ENCODE measurements around the gene PROM1. TPM values are rescaled to one million over a fixed set of nuclear protein-coding genes. Genes with fewer than 3 reads are reported as not detected.

Gene PROM1
- total RNA-seq, 2 experiments from 2014 or later = not detected

GRCh38 chr4:16089156-16089555, 5.3 kb upstream of the PROM1 start:
- Histone ChIP-seq H3K4me1 (ENCODE audit: insufficient read depth, low read length, poor library complexity, severe bottlenecking) (no peaks in the 10 kb centered on the region), H3K36me3 (ENCODE audit: insufficient read depth, low read length) (no peaks in the 10 kb centered on the region), H3K79me2 (ENCODE audit: insufficient read depth, low read depth, low read length) (no peaks in the 10 kb centered on the region), H3K9me2 (ENCODE audit: insufficient read depth, low read length) (no peaks in the 10 kb centered on the region), H4K20me1 (ENCODE audit: insufficient read depth, low read length) (no peaks in the 10 kb centered on the region), H3K27ac (ENCODE audit: low read depth, low read length, poor library complexity, severe bottlenecking) (no peak overlapping the region), H3K4me2 (ENCODE audit: low read length) (no peak overlapping the region), H3K4me3 (ENCODE audit: low read depth, low read length, poor library complexity, severe bottlenecking) (no peak overlapping the region), H3K9me3 (ENCODE audit: low read length) (no peaks in the 10 kb centered on the region), H2AFZ (ENCODE audit: low read length) (no peak overlapping the region)
- intact Hi-C loops (cut with micrococcal nuclease; ENCODE audit: unreplicated experiment) = no loop called here
- TF ChIP-seq EZH2phosphoT487 (IDR thresholded peaks at IDR 0.05; ENCODE audit: borderline replicate concordance, low read depth, low read length) (no peak), CTCF (conservative IDR thresholded peaks at IDR 0.05; ENCODE audit: low read length) (no peak)
- POLR2A ChIA-PET = interaction anchor here (0.6 kb wide), 1 partner anchor 966 kb away, joined by 3 read pairs; no protein-coding TSS in a partner anchor
- no TSS peak for BruUV-seq (replicated peaks)
- no peak for DNase-seq (ENCODE audit: low spot score)
- CTCF ChIA-PET (ENCODE audit: unreplicated experiment) = no interaction called here

GRCh38 chr4:16088601-16089000, 4.8 kb upstream of the PROM1 start:
- Histone ChIP-seq H3K36me3 (ENCODE audit: insufficient read depth, low read length) (no peaks in the 10 kb centered on the region), H3K9me3 (ENCODE audit: low read length) (no peaks in the 10 kb centered on the region), H3K27ac (ENCODE audit: low read depth, low read length, poor library complexity, severe bottlenecking) (no peak overlapping the region), H3K4me3 (ENCODE audit: low read depth, low read length, poor library complexity, severe bottlenecking) (no peak overlapping the region), H3K4me1 (ENCODE audit: insufficient read depth, low read length, poor library complexity, severe bottlenecking) (no peaks in the 10 kb centered on the region), H4K20me1 (ENCODE audit: insufficient read depth, low read length) (no peaks in the 10 kb centered on the region), H3K9me2 (ENCODE audit: insufficient read depth, low read length) (no peaks in the 10 kb centered on the region), H2AFZ (ENCODE audit: low read length) (no peak overlapping the region), H3K79me2 (ENCODE audit: insufficient read depth, low read depth, low read length) (no peaks in the 10 kb centered on the region), H3K4me2 (ENCODE audit: low read length) (no peak overlapping the region)
- no TSS peak for BruUV-seq (replicated peaks)
- TF ChIP-seq CTCF (conservative IDR thresholded peaks at IDR 0.05; ENCODE audit: low read length) (no peak), EZH2phosphoT487 (IDR thresholded peaks at IDR 0.05; ENCODE audit: borderline replicate concordance, low read depth, low read length) (no peak)
- CTCF ChIA-PET (ENCODE audit: unreplicated experiment) = no interaction called here
- intact Hi-C loops (cut with micrococcal nuclease; ENCODE audit: unreplicated experiment) = no loop called here
- POLR2A ChIA-PET = interaction anchor here (0.6 to 0.9 kb wide), 2 partner anchors 45 to 965 kb away, joined by 3 read pairs; no protein-coding TSS in a partner anchor
- no peak for DNase-seq (ENCODE audit: low spot score)

GRCh38 chr4:16085822-16086221, 2.0 kb upstream of the PROM1 start:
- Histone ChIP-seq H3K79me2 (ENCODE audit: insufficient read depth, low read depth, low read length) (no peaks in the 10 kb centered on the region), H3K9me3 (ENCODE audit: low read length) (no peaks in the 10 kb centered on the region), H3K4me1 (ENCODE audit: insufficient read depth, low read length, poor library complexity, severe bottlenecking) (no peaks in the 10 kb centered on the region), H4K20me1 (ENCODE audit: insufficient read depth, low read length) (no peaks in the 10 kb centered on the region), H3K9me2 (ENCODE audit: insufficient read depth, low read length) (no peaks in the 10 kb centered on the region), H3K27ac (ENCODE audit: low read depth, low read length, poor library complexity, severe bottlenecking) (no peak overlapping the region), H2AFZ (ENCODE audit: low read length) (no peak overlapping the region), H3K36me3 (ENCODE audit: insufficient read depth, low read length) (no peaks in the 10 kb centered on the region), H3K4me3 (ENCODE audit: low read depth, low read length, poor library complexity, severe bottlenecking) (no peak overlapping the region), H3K4me2 (ENCODE audit: low read length) (no peak overlapping the region)
- DNase-seq (ENCODE audit: low spot score) = no peak
- ChIA-PET CTCF (ENCODE audit: unreplicated experiment) (no interaction called here), POLR2A (no interaction called here)
- intact Hi-C loops (cut with micrococcal nuclease; ENCODE audit: unreplicated experiment) = no loop called here
- BruUV-seq (replicated peaks) = no TSS peak
- no peak for TF ChIP-seq EZH2phosphoT487 (IDR thresholded peaks at IDR 0.05; ENCODE audit: borderline replicate concordance, low read depth, low read length)
- no peak for TF ChIP-seq CTCF (conservative IDR thresholded peaks at IDR 0.05; ENCODE audit: low read length)

Measured in OCI-LY7 (cell line).